ENCODE measurements around the gene VRK2.

DNA sequence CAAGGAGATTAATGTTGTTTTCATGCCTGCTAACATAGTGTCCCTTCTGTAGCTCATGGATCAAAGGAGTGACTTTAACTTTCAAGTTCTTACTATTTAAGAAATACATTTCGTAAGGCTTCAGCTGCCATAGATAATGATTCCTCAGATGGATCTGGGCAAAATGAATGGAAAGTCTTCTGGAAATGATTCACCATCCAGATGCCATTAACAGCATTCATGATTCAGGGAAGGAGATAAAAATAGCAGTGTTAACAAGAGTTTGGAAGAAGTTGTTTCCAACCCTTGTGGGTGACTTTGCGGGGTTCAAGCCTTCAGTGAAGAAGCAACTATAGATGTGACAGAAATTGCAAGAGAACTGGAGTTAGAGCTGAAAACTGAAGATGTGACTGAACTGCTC, 17.0 kb downstream of the VRK2 start:
- TF ChIP-seq ZFX (IDR thresholded peaks at IDR 0.05), result no peak
- TF ChIP-seq, protein P1, sequence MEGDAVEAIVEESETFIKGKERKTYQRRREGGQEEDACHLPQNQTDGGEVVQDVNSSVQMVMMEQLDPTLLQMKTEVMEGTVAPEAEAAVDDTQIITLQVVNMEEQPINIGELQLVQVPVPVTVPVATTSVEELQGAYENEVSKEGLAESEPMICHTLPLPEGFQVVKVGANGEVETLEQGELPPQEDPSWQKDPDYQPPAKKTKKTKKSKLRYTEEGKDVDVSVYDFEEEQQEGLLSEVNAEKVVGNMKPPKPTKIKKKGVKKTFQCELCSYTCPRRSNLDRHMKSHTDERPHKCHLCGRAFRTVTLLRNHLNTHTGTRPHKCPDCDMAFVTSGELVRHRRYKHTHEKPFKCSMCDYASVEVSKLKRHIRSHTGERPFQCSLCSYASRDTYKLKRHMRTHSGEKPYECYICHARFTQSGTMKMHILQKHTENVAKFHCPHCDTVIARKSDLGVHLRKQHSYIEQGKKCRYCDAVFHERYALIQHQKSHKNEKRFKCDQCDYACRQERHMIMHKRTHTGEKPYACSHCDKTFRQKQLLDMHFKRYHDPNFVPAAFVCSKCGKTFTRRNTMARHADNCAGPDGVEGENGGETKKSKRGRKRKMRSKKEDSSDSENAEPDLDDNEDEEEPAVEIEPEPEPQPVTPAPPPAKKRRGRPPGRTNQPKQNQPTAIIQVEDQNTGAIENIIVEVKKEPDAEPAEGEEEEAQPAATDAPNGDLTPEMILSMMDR (conservative IDR thresholded peaks at IDR 0.05), result no peak

Data from C4-2B (cell line).